WTC11 (cell line): ENCODE measurements around the gene DHRSX. TPM values are rescaled to one million over a fixed set of nuclear protein-coding genes. Genes with fewer than 3 reads are reported as not detected.
A peak's percentile ranks its signal among the peaks of the same experiment; 100 is the strongest.
"Not testable (repeated sequence)": the region's sequence is repeated elsewhere in the genome, so short reads cannot be mapped to it uniquely, and the experiment has no call there.

Source experiments
- ATAC-seq: fragments of 200-7000 bp; cut with Tn5 transposase; 2 replicates; pipeline ENCODE4 v1.10.0; 2021; ENCODE audit warnings: mild to moderate bottlenecking, moderate library complexity
- CTCF ChIA-PET: fragments of 300-600 bp; sonication (Branson Sonifier 250); formaldehyde crosslinking; loops from one replicate; lab custom pipeline; 2021; ENCODE audit warnings: antibody characterized with exemption; lab: Charles Lee
- POLR2A ChIA-PET: fragments of 350-600 bp; sonication (Branson Sonifier 250); formaldehyde crosslinking; loops from one replicate; lab custom pipeline; 2021; ENCODE audit warnings: antibody characterized with exemption; lab: Charles Lee
- DNase-seq: peaks from one replicate; pipeline ENCODE4 v3.0.0; 2021; ENCODE audit warnings: low spot score
- H3K27ac Mint-ChIP-seq: 2 replicates; pipeline ENCODE4 v1.8.0; 2021; ENCODE audit warnings: mixed read lengths
- H3K27me3 Mint-ChIP-seq: 2 replicates; pipeline ENCODE4 v1.8.0; 2021; ENCODE audit warnings: low read depth, mild to moderate bottlenecking, moderate library complexity, mixed read lengths
- H3K36me3 Mint-ChIP-seq: 2 replicates; pipeline ENCODE4 v1.8.0; 2021; ENCODE audit warnings: mixed read lengths
- H3K4me1 Mint-ChIP-seq: 2 replicates; pipeline ENCODE4 v1.8.0; 2022; ENCODE audit warnings: mixed read lengths
- H3K4me3 Mint-ChIP-seq: 2 replicates; pipeline ENCODE4 v1.8.0; 2021; ENCODE audit warnings: mild to moderate bottlenecking, moderate library complexity, mixed read lengths
- H3K9me3 Mint-ChIP-seq: 2 replicates; pipeline ENCODE4 v1.8.0; 2021; ENCODE audit warnings: mixed read lengths
- FOXK1 ChIP-seq: sonication (generic); formaldehyde crosslinking; IDR thresholded peaks from 2 replicates; pipeline ENCODE4 v1.8.0; 2022; ENCODE audit warnings: mild to moderate bottlenecking, moderate library complexity, missing genetic modification reagents
- IRF2 ChIP-seq: sonication (generic); formaldehyde crosslinking; IDR thresholded peaks from 2 replicates; pipeline ENCODE4 v1.8.0; 2022; ENCODE audit warnings: low read depth, missing genetic modification reagents, borderline replicate concordance
- JUN ChIP-seq: sonication (generic); formaldehyde crosslinking; IDR thresholded peaks from 2 replicates; pipeline ENCODE4 v1.8.0; 2023; ENCODE audit warnings: mild to moderate bottlenecking, missing genetic modification reagents
- TCF7 ChIP-seq: sonication (generic); formaldehyde crosslinking; IDR thresholded peaks from 2 replicates; pipeline ENCODE4 v1.8.0; 2022; ENCODE audit warnings: mild to moderate bottlenecking, low read depth, missing genetic modification reagents, moderate library complexity
- ZNF396 ChIP-seq: fragments of 250-450 bp; sonication (Bioruptor Pico); IDR thresholded peaks from 2 replicates; pipeline ENCODE4 v1.8.0; 2021; ENCODE audit warnings: mild to moderate bottlenecking, moderate library complexity, borderline replicate concordance
- ZNF416 ChIP-seq: fragments of 250-450 bp; sonication (Bioruptor Pico); IDR thresholded peaks from 2 replicates; pipeline ENCODE4 v1.9.0; 2021; ENCODE audit warnings: mild to moderate bottlenecking, inconsistent platforms
- total RNA-seq: library from RNA; stranded (reverse); gene quantifications from 3 replicates; pipeline ENCODE4 v1.2.3, GENCODE V29; 2021
- TF ChIP-seq, protein P1 (sequence below): sonication (generic); formaldehyde crosslinking; IDR thresholded peaks from 2 replicates; pipeline ENCODE4 v1.8.0; 2023; ENCODE audit warnings: missing genetic modification reagents, mild to moderate bottlenecking, borderline replicate concordance
- TF ChIP-seq, protein P2 (sequence below): sonication (generic); formaldehyde crosslinking; IDR thresholded peaks from 2 replicates; pipeline ENCODE4 v1.8.0; 2023; ENCODE audit warnings: mild to moderate bottlenecking, missing genetic modification reagents
- TF ChIP-seq, protein P3 (sequence below): sonication (generic); formaldehyde crosslinking; IDR thresholded peaks from 2 replicates; pipeline ENCODE4 v1.8.1; 2022; ENCODE audit warnings: missing genetic modification reagents, borderline replicate concordance
- TF ChIP-seq, protein P4 (sequence below): fragments of 250-450 bp; sonication (Bioruptor Pico); IDR thresholded peaks from 2 replicates; pipeline ENCODE4 v1.9.0; 2021; ENCODE audit warnings: mild to moderate bottlenecking, borderline replicate concordance
- TF ChIP-seq, protein P5 (sequence below): fragments of 250-450 bp; sonication (Bioruptor Pico); conservative IDR thresholded peaks from 2 replicates; pipeline ENCODE4 v1.9.0; 2021; ENCODE audit warnings: mild to moderate bottlenecking
- TF ChIP-seq, protein P6 (sequence below): sonication (generic); formaldehyde crosslinking; conservative IDR thresholded peaks from 2 replicates; pipeline ENCODE4 v1.8.1; 2022; ENCODE audit warnings: mild to moderate bottlenecking, missing genetic modification reagents
- TF ChIP-seq, protein P7 (sequence below): sonication (generic); formaldehyde crosslinking; IDR thresholded peaks from 2 replicates; pipeline ENCODE4 v1.8.0; 2022; ENCODE audit warnings: mild to moderate bottlenecking, missing genetic modification reagents

Gene DHRSX
- total RNA-seq, 1 experiment from 2014 or later: 28.2 TPM

DNA sequence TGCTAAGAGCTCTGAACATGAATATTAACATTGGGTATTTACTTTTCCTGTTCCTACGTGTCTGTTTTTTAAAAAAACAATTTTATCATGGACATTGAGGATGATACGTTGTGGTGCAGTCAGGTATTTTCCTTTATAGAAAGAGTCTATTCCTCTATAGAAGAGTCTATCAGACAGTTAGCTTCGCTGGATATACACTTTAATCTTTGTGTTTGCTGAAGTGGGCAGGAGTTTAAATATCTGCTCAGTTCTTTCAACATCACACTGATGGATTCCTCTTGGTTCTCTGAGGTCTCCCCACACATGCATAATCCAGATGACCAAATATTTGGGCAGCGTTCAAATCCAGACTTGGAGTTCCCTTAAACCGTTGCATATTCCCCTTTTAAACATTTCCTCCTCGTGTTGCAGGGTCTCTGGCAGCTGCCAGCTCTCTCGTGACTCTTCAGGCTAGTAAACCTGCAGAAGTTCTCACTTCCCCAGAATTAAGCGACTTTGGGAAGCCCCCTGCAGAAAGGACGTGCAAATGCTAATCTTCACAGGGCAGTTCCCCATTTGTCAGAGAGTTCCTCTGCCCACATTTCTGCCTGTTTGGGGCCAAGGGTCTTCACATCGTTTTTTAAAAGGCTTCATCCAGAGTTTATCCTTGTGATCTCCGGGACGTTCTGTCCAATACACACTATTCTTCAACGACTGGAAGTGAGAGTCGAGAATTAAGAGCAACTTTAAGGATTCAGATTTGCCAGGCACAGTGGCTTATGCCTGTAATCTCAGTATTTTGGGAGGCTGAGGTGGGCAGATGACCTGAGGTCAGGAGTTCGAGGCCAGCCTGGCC lies 20.5 kb upstream of the DHRSX start:
- peaks cover under 1% of the 10 kb centered on the region for H3K9me3 Mint-ChIP-seq
- ATAC-seq (no peak), DNase-seq (no peak)
- no peak overlapping the region for H3K4me3 Mint-ChIP-seq
- ChIA-PET CTCF (no interaction called here), POLR2A (no interaction called here)
- no peaks in the 10 kb centered on the region for H3K36me3 Mint-ChIP-seq
- H3K4me1 Mint-ChIP-seq: peaks cover 24% of the 10 kb centered on the region
- TF ChIP-seq, protein P1, sequence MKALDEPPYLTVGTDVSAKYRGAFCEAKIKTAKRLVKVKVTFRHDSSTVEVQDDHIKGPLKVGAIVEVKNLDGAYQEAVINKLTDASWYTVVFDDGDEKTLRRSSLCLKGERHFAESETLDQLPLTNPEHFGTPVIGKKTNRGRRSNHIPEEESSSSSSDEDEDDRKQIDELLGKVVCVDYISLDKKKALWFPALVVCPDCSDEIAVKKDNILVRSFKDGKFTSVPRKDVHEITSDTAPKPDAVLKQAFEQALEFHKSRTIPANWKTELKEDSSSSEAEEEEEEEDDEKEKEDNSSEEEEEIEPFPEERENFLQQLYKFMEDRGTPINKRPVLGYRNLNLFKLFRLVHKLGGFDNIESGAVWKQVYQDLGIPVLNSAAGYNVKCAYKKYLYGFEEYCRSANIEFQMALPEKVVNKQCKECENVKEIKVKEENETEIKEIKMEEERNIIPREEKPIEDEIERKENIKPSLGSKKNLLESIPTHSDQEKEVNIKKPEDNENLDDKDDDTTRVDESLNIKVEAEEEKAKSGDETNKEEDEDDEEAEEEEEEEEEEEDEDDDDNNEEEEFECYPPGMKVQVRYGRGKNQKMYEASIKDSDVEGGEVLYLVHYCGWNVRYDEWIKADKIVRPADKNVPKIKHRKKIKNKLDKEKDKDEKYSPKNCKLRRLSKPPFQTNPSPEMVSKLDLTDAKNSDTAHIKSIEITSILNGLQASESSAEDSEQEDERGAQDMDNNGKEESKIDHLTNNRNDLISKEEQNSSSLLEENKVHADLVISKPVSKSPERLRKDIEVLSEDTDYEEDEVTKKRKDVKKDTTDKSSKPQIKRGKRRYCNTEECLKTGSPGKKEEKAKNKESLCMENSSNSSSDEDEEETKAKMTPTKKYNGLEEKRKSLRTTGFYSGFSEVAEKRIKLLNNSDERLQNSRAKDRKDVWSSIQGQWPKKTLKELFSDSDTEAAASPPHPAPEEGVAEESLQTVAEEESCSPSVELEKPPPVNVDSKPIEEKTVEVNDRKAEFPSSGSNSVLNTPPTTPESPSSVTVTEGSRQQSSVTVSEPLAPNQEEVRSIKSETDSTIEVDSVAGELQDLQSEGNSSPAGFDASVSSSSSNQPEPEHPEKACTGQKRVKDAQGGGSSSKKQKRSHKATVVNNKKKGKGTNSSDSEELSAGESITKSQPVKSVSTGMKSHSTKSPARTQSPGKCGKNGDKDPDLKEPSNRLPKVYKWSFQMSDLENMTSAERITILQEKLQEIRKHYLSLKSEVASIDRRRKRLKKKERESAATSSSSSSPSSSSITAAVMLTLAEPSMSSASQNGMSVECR (CRISPR knock-in tag): no peak
- no peak for TF ChIP-seq IRF2
- H3K27me3 Mint-ChIP-seq: no peaks in the 10 kb centered on the region
- H3K27ac Mint-ChIP-seq: peak overlapping the region; percentile 66; the same call in 1 of the 2 replicates

DNA sequence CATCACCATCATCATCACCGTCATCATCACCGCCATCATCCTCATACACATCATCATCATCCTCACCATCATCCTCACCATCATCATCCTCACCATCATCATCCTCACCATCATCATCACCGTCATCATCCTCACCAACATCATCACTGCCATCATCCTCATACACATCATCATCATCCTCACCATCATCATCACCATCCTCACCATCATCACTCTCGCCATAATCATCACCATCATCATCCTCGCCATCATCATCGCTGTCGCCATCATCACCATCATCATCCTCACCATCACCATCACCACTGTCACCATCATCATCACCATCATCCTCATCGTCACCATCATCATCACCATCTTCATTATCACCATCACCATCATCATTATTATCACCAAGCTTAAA lies 19.8 kb upstream of the DHRSX start:
- no peaks in the 10 kb centered on the region for H3K36me3 Mint-ChIP-seq
- CTCF ChIA-PET: no interaction called here
- TF ChIP-seq, protein P2, sequence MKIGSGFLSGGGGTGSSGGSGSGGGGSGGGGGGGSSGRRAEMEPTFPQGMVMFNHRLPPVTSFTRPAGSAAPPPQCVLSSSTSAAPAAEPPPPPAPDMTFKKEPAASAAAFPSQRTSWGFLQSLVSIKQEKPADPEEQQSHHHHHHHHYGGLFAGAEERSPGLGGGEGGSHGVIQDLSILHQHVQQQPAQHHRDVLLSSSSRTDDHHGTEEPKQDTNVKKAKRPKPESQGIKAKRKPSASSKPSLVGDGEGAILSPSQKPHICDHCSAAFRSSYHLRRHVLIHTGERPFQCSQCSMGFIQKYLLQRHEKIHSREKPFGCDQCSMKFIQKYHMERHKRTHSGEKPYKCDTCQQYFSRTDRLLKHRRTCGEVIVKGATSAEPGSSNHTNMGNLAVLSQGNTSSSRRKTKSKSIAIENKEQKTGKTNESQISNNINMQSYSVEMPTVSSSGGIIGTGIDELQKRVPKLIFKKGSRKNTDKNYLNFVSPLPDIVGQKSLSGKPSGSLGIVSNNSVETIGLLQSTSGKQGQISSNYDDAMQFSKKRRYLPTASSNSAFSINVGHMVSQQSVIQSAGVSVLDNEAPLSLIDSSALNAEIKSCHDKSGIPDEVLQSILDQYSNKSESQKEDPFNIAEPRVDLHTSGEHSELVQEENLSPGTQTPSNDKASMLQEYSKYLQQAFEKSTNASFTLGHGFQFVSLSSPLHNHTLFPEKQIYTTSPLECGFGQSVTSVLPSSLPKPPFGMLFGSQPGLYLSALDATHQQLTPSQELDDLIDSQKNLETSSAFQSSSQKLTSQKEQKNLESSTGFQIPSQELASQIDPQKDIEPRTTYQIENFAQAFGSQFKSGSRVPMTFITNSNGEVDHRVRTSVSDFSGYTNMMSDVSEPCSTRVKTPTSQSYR (CRISPR knock-in tag): no peak
- no peak for TF ChIP-seq FOXK1 (CRISPR knock-in tag)
- TF ChIP-seq, protein P3, sequence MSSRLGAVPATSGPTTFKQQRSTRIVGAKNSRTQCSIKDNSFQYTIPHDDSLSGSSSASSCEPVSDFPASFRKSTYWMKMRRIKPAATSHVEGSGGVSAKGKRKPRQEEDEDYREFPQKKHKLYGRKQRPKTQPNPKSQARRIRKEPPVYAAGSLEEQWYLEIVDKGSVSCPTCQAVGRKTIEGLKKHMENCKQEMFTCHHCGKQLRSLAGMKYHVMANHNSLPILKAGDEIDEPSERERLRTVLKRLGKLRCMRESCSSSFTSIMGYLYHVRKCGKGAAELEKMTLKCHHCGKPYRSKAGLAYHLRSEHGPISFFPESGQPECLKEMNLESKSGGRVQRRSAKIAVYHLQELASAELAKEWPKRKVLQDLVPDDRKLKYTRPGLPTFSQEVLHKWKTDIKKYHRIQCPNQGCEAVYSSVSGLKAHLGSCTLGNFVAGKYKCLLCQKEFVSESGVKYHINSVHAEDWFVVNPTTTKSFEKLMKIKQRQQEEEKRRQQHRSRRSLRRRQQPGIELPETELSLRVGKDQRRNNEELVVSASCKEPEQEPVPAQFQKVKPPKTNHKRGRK (CRISPR knock-in tag): no peak
- TF ChIP-seq, protein P4, sequence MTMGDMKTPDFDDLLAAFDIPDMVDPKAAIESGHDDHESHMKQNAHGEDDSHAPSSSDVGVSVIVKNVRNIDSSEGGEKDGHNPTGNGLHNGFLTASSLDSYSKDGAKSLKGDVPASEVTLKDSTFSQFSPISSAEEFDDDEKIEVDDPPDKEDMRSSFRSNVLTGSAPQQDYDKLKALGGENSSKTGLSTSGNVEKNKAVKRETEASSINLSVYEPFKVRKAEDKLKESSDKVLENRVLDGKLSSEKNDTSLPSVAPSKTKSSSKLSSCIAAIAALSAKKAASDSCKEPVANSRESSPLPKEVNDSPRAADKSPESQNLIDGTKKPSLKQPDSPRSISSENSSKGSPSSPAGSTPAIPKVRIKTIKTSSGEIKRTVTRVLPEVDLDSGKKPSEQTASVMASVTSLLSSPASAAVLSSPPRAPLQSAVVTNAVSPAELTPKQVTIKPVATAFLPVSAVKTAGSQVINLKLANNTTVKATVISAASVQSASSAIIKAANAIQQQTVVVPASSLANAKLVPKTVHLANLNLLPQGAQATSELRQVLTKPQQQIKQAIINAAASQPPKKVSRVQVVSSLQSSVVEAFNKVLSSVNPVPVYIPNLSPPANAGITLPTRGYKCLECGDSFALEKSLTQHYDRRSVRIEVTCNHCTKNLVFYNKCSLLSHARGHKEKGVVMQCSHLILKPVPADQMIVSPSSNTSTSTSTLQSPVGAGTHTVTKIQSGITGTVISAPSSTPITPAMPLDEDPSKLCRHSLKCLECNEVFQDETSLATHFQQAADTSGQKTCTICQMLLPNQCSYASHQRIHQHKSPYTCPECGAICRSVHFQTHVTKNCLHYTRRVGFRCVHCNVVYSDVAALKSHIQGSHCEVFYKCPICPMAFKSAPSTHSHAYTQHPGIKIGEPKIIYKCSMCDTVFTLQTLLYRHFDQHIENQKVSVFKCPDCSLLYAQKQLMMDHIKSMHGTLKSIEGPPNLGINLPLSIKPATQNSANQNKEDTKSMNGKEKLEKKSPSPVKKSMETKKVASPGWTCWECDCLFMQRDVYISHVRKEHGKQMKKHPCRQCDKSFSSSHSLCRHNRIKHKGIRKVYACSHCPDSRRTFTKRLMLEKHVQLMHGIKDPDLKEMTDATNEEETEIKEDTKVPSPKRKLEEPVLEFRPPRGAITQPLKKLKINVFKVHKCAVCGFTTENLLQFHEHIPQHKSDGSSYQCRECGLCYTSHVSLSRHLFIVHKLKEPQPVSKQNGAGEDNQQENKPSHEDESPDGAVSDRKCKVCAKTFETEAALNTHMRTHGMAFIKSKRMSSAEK (CRISPR knock-in tag): no peak
- no peak for TF ChIP-seq ZNF396
- no peak for TF ChIP-seq JUN (CRISPR knock-in tag)
- TF ChIP-seq, protein P5, sequence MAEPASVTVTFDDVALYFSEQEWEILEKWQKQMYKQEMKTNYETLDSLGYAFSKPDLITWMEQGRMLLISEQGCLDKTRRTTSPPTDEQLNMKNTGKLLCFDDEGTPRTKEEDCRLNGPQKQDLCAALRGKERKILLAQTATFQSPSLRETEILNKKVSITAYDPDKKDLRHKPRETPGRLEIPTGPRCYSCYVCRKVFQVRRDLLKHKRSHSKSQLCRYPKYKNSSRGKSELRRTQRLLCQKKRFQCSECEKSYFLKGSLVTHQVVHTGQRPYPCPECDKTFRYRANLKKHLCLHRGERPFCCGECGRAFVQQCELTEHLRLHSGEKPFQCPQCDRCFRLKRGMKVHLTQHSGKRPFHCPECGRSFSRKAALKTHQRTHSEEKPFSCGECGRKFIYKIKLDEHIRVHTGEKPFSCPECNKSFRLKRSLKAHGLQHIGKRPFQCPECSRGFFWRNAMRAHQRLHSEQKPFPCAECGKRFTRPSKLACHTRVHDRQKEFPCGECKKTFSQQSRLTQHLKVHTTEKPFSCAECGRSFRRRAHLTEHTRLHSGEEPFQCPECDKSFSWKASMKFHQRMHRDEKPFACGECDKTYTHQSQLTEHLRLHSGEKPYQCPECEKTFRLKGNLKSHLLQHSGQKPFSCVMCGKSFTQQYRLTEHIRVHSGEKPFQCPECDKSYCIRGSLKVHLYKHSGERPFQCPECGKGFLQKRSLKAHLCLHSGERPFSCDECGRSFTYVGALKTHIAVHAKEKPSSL (CRISPR knock-in tag): no peak
- TF ChIP-seq TCF7 (CRISPR knock-in tag): no peak
- TF ChIP-seq, protein P6, sequence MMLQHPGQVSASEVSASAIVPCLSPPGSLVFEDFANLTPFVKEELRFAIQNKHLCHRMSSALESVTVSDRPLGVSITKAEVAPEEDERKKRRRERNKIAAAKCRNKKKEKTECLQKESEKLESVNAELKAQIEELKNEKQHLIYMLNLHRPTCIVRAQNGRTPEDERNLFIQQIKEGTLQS: no peak
- TF ChIP-seq, protein P7, sequence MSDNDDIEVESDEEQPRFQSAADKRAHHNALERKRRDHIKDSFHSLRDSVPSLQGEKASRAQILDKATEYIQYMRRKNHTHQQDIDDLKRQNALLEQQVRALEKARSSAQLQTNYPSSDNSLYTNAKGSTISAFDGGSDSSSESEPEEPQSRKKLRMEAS (CRISPR knock-in tag): no peak
- no peak for TF ChIP-seq ZNF416 (CRISPR knock-in tag)
- no peak for ATAC-seq
- H3K4me1 Mint-ChIP-seq: peaks cover 24% of the 10 kb centered on the region
- no peaks in the 10 kb centered on the region for H3K27me3 Mint-ChIP-seq
- no peak overlapping the region for H3K4me3 Mint-ChIP-seq
- POLR2A ChIA-PET: no interaction called here
- no peak overlapping the region for H3K27ac Mint-ChIP-seq
- DNase-seq: no peak
- no peaks in the 10 kb centered on the region for H3K9me3 Mint-ChIP-seq

DNA sequence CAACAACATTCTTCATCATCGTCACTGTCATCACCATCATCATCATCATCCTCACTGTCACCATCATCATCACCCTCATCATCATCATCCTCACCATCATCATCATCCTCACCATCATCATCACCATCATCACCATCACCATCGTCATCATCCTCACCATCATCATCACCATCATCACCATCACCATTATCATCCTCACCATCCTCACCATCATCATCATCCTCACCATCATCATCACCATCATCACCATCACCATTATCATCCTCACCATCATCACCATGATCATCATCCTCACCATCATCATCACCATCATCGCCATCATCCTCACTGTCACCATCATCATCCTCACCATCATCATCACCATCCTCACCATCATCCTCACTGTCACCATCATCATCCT lies 18.9 kb upstream of the DHRSX start:
- DNase-seq, H3K4me3 Mint-ChIP-seq, POLR2A ChIA-PET, H3K36me3 Mint-ChIP-seq, CTCF ChIA-PET, H3K9me3 Mint-ChIP-seq, H3K27ac Mint-ChIP-seq, ATAC-seq, H3K27me3 Mint-ChIP-seq: not testable (repeated sequence)
- H3K4me1 Mint-ChIP-seq: peaks cover 20% of the 10 kb centered on the region
